ENCODE data around the gene CACNA1A.

The CACNA1A gene

DNA sequence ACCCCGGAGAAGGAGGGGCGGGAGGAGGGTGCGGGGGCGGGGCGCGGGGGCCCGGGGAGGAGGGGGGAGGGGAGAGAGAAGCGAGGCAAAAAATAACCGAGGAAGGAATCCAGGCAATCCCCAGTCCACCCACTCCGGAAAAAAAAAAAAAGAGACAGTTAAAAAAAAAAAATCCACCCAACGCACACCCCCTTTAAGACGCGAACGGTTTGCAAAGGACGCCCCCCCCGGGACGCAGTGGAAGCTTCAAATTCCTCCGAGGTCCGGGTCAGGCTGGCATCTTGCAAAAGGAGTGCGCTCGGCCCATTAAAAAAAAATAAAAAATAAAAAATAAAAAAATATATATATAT, at the start of gene CACNA1A:
TSS of gene CACNA1A (minus strand) at position 9 of the 350 bp plus-strand sequence. CDS start 255 bp downstream, outside the sequence.
- ChIA-PET POLR2A (no interaction called here), CTCF (no interaction called here)
- TF ChIP-seq, protein P1, sequence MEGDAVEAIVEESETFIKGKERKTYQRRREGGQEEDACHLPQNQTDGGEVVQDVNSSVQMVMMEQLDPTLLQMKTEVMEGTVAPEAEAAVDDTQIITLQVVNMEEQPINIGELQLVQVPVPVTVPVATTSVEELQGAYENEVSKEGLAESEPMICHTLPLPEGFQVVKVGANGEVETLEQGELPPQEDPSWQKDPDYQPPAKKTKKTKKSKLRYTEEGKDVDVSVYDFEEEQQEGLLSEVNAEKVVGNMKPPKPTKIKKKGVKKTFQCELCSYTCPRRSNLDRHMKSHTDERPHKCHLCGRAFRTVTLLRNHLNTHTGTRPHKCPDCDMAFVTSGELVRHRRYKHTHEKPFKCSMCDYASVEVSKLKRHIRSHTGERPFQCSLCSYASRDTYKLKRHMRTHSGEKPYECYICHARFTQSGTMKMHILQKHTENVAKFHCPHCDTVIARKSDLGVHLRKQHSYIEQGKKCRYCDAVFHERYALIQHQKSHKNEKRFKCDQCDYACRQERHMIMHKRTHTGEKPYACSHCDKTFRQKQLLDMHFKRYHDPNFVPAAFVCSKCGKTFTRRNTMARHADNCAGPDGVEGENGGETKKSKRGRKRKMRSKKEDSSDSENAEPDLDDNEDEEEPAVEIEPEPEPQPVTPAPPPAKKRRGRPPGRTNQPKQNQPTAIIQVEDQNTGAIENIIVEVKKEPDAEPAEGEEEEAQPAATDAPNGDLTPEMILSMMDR (IDR thresholded peaks at IDR 0.05; ENCODE audit: control extremely low read depth, extremely low read depth, low read depth, missing control alignments), result no peak
- no peak for DNase-seq (ENCODE audit: extremely low spot score)

DNA sequence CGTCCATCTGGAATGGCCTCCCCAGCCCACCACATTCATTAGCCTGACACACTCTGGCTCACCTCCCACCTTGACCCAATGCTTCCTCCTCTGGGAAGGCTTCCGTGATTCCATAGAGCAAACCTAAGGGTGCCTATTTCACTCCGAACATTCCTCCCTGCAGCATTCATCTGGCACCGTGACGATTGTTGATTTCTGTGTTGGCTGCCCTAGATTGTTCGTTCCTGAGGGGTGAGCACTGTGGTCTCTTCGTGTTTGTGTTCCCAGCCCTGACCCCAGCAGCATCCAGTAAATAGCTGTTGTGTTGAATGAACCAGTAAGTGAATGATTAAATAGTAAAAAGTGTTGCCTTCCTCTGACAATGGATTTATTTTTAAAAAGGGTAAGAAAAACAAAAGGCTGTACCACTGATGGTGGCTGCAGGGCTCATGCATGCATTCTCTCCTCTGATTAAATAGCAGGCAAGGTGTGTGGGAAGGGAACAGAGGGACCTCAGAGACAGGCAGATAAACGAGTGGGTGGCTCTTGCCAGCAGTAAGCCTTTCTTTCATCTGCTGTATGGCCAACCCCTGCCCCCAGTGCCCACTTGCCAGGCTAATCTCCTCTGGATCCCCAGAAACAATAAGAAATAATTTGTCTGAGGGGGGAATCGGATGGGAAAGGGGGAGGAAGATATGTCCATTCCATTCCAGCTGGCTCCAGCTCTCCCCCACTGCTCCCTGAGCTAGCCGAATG, 48.4 kb upstream of the CACNA1A start:
- ChIA-PET CTCF (no interaction called here), POLR2A (no interaction called here)
- TF ChIP-seq, protein P1 (IDR thresholded peaks at IDR 0.05; ENCODE audit: control extremely low read depth, extremely low read depth, low read depth, missing control alignments), result no peak
- no peak for DNase-seq (ENCODE audit: extremely low spot score)

DNA sequence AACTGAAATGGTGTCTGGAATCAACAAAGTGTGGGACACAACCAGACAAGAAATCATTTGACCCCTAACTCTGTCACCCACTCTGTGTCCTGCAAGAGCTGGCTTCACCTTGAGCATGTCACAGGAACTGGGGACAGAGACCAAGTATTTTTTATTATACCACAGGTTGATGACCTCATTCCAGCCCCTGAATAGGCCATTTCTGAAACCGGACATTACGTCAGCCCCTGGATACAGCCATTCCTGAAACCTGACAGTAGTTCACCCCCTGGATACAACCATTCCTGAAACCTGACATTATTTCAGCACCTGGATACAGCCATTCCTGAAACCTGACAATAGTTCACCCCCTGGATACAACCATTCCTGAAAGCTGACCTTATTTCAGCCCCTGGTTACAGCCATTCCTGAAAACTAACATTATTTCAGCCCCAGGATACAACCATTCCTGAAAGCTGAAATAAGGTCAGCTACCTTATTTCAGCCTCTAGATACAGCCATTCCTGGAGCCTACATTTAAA, 47.7 kb upstream of the CACNA1A start:
- CTCF ChIA-PET, result no interaction called here
- POLR2A ChIA-PET, result no interaction called here
- no peak for DNase-seq (ENCODE audit: extremely low spot score)
- TF ChIP-seq, protein P1 (IDR thresholded peaks at IDR 0.05; ENCODE audit: control extremely low read depth, extremely low read depth, low read depth, missing control alignments), result no peak

DNA sequence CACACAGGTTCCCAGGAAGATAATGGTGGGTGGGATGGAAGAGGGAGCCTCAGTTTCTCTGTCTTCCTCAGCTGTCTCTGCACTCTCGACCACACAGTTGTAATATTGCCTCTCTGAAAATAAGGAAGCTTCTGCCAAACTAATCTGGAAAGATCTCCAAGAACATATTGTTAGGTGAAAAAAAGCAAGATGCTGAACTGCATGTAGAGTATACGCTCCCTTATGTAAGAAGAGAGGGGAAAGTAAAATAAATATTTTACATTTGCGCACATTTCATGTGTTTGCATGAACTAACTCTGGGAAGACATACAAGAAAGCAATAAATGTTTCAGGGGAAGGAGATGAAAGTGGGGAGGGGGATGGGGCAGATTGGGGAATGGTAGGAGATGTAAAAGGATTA, 41.9 kb upstream of the CACNA1A start:
- ChIA-PET CTCF (no interaction called here), POLR2A (no interaction called here)
- TF ChIP-seq, protein P1 (IDR thresholded peaks at IDR 0.05; ENCODE audit: control extremely low read depth, extremely low read depth, low read depth, missing control alignments), result no peak
- no peak for DNase-seq (ENCODE audit: extremely low spot score)

DNA sequence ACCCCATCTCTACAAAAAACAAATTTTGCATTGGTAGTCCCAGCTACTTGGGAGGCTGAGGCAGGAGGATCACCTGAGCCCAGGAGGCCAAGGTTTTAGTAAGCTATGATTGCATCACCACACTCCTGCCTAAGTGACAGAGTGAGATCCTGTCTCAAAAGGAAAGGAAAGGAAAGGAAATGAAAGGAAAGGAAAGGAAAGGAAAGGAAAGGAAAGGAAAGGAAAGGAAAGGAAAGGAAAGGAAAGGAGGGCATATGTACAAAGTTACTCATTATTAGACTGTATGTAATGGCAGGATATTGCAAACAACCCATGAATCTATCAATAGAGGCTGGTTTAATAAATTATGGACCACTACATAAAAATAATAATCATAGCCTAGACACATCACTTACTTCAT, 40.8 kb upstream of the CACNA1A start:
- TF ChIP-seq, protein P1 (IDR thresholded peaks at IDR 0.05; ENCODE audit: control extremely low read depth, extremely low read depth, low read depth, missing control alignments), result no peak
- ChIA-PET POLR2A (no interaction called here), CTCF (no interaction called here)
- no peak for DNase-seq (ENCODE audit: extremely low spot score)

DNA sequence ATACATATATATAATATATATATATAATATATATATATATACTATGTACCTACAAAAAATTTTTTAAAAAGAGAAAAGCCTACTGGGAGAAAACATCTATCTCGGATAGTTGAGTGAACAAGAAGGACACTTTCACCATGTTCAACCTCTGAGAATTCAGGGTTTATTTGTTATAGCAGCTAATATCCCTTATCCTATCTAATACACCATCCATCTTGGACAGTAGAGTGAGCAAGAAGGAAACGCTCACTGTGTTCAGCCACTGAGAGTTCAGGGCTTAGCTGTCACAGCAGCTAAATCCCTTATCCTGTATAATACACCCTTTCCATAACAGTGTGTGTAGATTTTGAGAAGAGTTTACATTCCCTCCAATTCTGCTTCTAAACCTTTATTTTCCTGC, 38.1 kb upstream of the CACNA1A start:
- CTCF ChIA-PET, result interaction anchor here (1.0 kb wide), 1 partner anchor 16 kb away, joined by 3 read pairs; no protein-coding TSS in a partner anchor
- no peak for DNase-seq (ENCODE audit: extremely low spot score)
- POLR2A ChIA-PET, result no interaction called here
- TF ChIP-seq, protein P1 (IDR thresholded peaks at IDR 0.05; ENCODE audit: control extremely low read depth, extremely low read depth, low read depth, missing control alignments), result no peak

Measured in GM10248 (cell line).